HG02610 (cell line): ENCODE data around the gene SMCO4.

Source experiments
- ATAC-seq: cut with Tn5 transposase; IDR thresholded peaks from one replicate; pipeline ENCODE4 v1.9.1; 2021; ENCODE audit warnings: mild to moderate bottlenecking, moderate library complexity; ENCODE audit not compliant: unreplicated experiment

The SMCO4 gene

GRCh38 chr11:93510196-93510873, 32.9 kb downstream of the SMCO4 start:
- no peak for ATAC-seq

DNA sequence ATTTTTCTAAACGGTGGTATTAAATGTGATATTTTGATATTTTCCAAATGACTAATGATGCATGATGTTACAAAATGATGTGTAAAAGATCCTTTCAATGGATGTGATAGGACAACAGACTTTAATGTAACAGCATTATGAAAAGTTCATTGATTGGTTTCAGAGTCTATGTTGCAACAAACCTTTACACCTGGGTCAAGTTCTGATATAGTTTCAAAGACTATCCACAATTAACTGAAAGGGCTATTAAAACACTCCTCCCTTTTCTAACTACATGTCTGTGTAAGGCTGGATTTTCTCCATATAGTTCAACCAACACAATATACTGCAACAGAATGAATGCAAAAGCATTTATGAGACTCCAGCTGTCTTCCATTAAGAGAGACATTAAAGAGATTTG, 35.7 kb downstream of the SMCO4 start:
- no peak for ATAC-seq

DNA sequence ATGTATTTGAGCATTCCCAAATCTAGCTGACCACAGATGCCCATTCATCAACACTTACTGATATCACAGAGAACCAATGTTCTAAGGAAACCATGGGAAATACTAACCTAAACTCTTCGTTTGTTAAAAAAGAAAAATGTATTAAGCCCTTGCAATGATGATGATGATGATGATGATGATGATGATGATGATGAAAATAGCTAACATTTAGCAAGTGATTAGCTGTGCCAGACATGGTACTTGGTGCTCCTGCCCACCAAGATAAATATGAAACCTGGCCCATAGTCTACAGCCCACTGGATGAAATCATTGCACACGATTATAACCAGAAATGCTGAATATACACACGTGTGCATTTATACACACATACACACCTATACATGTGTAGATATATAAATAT, 37.5 kb downstream of the SMCO4 start:
- no peak for ATAC-seq

DNA sequence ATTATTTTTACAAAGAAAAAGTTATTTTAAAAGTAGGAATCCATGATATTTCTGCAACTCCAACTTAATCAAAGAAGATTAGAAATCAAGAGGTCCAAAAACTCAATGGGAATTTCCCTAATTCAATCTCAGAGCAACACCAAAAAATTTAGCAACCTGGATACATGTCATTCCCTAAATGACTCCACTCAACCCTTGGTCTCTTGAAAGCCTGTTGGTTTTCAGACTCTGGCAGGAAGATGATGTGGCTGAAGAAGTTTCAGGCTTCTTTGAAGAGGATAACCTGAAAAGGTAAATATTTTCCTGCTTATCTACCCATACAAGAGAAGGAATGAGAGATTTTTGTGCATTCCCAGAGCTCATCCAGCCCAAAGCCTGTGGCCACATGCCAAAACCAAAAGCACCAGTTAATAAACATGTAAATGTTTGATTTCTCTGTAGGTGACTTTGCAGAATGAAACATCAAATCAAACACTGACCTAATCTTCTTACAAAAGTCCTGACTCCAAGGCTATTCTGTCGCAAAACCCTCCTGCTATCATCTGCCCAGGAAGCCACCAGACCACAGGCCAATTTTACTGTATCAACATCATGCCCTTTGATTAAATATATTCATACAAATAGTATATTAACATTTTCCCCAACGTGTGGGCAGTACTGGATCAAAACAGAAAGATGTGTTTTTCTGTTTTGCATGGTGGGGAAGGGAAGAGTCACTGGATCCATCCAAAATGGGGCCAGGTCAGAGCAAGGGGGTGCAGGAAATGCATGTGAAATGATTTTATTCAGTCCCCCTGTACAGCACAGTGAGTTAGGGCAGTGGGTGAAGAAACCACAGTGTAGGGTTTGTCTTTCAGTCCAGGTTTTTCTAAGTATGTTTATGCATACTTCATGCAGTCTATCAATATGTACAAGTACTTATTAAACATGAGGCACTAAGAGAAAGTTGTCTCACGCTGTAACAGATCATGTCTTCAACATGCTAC, 38.8 kb downstream of the SMCO4 start:
- no peak for ATAC-seq

DNA sequence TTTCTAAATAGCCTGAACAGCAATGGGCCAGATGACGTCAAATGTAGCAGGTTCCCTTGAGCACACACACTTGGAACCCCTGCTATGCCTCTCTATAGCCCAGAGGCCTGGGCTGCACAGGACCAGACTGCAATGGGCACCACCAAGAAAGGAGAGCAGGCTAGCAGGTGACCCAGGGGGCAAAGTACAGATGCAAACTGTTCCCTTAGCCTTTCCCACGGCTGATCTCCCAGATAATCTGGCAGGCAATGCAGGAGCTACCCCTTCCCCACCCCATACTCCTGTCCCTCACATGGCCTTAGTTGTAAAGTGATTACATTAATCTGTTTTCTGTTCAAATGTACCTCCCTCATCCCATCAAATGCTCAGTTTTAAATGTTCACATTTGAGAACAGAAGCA, 41.3 kb downstream of the SMCO4 start:
- no peak for ATAC-seq

DNA sequence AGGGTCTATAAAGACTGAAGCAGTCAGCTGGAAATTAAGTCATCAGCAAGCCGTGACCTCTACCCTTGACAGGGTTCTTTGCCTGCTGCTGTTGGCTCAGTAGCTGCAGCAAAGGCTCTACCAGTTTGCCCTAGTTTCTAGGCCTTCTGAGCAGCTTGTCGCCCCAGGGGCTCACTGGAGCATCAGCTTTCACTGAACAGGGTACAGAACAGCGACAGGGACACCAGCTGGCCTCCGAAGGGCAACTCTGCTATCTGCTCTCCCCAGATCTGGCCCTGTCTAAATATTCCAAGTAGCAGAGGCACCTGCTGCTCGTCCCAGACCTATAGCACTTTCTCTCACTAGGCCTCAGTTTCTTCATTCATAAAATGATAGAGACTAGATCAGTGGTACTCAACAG, 42.4 kb downstream of the SMCO4 start:
- ATAC-seq = no peak

DNA sequence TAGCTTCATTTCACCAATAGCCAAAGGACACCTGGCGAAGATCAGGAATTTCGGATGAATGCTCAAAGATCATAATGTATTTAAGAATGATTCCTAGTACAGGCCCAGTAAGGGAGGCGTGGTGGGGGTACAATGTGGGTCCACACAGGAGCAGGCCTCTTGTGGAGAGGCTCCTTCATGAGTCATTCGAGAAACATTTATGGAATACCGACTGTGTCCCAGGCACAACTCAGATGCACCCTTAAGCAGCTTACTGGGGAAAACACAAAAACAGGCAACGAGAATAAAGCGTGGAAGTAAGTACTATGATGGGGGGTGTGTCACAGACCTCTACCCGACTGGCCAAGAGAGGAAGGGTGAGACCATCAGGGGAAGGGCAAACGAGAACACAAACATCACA, 44.5 kb downstream of the SMCO4 start:
- no peak for ATAC-seq

GRCh38 chr11:93498161-93498560, 45.0 kb downstream of the SMCO4 start:
- no peak for ATAC-seq

DNA sequence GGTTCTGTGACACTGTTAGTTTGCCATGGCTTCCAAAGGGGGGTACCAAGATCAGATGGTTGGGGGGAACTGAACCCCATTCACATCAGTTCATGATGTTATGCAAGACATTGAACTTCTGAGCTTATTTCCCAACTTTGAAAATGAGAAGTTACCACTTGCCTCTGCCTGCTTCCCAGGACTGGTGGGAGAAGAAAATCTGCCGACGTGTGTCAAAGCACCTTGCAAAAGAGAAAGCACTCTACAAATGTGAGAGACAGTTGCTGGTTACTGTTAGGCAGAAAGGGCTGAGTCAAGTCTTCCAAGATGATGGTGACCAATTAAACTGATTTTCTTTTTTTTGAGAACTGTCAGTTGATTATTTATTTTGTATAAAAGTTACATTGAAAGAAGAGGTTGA, 45.6 kb downstream of the SMCO4 start:
- ATAC-seq = no peak

DNA sequence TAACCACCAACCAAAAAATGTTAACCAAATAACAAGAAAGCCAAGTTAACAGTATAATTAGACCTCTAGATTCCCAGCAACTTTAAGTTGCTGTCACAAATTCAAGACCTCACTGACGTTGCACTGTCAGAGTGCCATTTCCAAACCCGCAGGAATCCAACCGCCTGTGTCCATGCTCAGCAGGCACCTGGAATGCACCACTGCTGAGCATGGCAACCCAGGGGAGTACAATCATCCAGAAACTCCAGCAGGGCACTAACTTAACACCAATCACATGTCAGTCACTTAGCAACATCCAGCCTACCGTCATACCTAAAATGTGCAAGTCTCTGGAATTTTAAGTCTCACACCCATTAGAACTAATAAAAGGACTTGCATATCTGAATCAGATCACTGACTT, 48.8 kb downstream of the SMCO4 start:
- ATAC-seq = no peak

GRCh38 chr11:93493252-93493897, 49.8 kb downstream of the SMCO4 start:
- no peak for ATAC-seq

DNA sequence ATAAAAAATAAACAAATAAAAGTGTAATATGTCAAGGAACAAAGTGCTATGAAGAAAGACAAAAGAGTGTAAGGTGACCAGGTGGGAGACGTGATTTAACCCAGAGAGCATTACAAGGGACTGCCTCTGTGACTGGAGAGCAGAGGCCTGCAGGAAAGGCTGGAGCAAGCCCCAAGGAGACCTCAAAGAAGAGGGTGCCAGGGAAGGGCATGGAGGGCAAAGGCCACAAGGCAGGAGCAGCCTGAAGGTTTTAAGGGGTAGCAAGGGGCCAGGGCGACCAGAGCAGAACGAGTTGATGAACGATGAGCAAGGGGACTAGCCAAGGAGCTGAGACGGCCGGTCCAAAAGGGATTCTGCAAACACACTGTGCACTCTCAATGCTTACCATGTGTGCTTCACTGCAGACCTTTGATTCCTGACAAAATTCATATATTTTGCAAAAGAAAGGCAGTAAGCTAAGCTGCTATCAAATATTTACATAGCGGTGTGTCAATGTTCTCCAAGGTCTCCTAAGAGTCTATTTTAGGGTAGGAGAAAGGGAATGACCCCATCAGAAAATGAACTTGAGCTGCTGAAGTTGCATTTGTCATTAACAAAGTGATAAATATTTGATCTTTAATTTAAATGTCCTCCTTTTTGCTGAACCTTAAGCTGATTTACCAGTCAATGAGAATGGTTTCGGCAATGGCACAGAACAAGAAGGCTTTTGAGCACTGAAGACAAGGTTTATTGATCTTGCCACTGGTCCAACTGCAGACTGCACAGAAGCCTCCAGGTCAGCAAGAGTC, 50.5 kb downstream of the SMCO4 start:
- no peak for ATAC-seq

GRCh38 chr11:93491973-93492372, 51.2 kb downstream of the SMCO4 start:
- ATAC-seq = no peak

DNA sequence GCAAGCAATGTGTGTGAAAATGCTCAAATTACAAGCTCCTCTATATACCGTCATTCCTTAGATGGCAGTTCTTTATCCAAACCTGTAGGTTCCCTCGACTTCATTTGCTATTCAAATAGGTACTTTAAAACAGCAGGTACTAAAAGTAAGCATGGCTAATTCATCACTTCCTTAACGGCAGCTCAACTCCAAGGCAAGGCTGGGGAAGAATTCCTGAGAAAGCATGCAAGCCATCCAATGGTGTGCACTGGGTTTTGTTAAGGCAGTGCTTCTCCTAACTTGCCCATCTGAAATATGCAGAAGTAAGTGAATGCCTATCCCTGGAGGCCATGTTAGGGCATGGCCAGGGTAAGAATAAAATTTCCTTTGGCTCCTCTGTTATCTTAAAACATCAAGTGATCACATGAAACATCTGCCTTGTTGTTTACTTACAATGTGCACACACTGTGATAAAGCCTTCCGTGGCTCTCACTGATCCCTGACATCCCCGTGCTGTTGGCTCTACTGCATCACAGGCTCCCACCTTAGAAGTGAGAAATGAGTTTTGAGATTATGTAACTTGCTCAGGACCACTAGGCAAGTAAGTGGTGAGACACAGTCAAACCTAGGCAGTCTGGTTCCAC, 52.1 kb downstream of the SMCO4 start:
- no peak for ATAC-seq

- no peak for ATAC-seq
Measured at GRCh38 chr11:93489841-93490240, 53.4 kb downstream of the SMCO4 start.

GRCh38 chr11:93487032-93487483, 56.1 kb downstream of the SMCO4 start:
- ATAC-seq = no peak

GRCh38 chr11:93485983-93486382, 57.2 kb downstream of the SMCO4 start:
- ATAC-seq = no peak

GRCh38 chr11:93484716-93485115, 58.5 kb downstream of the SMCO4 start:
- ATAC-seq = no peak

DNA sequence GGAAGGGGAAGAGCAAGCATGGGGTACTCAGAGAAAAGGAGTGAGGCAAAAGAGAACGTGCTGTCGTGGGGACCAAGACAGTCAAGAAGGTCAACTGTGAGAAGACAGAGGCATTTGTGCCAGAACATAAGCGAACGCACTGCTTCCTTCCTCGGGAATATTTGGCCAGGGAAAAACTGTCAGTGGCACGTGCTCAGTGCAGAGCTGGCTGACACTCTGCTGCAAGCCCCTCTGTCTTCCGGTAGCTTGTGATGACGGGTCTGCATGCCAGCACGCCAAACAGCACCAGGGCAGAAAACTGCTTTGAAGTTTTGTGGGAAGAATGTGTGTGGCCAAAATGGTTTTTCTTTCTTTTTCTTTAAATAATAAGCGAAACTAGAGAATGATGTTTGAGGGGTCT, 60.6 kb downstream of the SMCO4 start:
- no peak for ATAC-seq

DNA sequence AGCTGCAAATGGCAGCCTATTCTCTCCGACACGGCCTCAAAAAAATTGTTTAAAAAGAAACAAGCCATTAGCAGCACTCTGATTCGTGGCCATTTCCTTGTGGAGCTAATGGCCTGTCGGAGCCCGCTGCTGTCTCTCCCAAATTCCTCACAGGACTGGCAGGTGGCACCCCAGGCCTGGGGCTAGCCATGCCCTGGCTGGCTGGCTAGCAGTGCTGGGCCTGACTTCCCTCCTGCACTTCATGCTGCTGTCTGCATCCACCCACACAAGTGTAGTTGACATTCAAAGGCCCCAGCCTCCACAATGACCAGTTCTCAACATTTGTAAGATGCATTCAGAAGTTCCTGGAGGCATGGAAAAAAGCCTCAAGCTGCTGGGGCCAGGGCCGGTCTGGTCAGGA, 61.5 kb downstream of the SMCO4 start:
- no peak for ATAC-seq
